ENCODE results near the gene SLC12A5.
A peak's percentile ranks its signal among the peaks of the same experiment; 100 is the strongest.

Gene SLC12A5

DNA sequence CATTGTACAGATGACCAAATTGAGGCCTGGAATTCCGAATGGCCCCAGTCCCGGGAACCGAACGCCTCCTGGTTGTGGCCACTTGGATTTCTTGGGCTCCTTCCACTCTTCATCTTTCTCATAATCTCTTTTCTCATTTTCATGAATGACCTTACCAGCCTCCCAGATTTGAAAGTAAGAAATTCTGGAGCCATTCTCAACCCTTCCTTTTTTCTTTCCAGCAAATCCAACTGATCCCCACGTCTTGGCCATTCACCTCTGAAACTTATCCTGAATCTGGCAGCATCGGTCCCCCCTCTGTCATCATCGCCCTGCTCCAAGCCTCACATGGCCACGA is 5.9 kb upstream of the SLC12A5 start:
- Mint-ChIP-seq H3K4me3 (peak overlapping the region; percentile 16), H3K27me3 (peaks cover 66% of the 10 kb centered on the region), H3K27ac (ENCODE audit: low read depth) (no peak overlapping the region), H3K36me3 (ENCODE audit: insufficient read depth) (peaks cover 4% of the 10 kb centered on the region), H3K9me3 (no peaks in the 10 kb centered on the region), H3K4me1 (peaks cover 13% of the 10 kb centered on the region)
- no peak for DNase-seq (ENCODE audit: low spot score in 2 of 2)
- ATAC-seq (replicated peaks; ENCODE audit: extremely low read depth, poor library complexity, severe bottlenecking): no peak

DNA sequence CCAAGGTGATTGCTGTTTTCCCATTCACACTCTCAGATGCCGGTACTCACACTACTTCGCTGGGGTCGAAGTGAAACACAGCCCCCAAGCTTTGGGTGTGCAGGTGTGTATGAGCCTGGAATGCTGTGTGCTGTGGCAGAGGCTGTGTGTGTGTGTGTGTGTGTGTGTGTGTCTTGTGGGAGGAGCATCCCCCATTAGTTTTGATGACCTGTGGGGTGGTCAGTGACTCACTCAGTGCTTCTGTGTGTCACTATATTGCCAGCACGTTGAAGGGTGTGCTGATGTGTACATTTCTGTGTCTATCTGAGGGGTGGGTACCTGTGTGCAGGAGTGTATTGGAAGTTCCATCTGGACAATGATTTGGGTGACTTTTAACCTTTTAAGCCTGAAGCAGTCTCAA is 5.0 kb upstream of the SLC12A5 start:
- H3K36me3 Mint-ChIP-seq (ENCODE audit: insufficient read depth): peaks cover 2% of the 10 kb centered on the region
- H3K4me1 Mint-ChIP-seq: peaks cover 13% of the 10 kb centered on the region
- H3K27me3 Mint-ChIP-seq: peaks cover 59% of the 10 kb centered on the region
- no peak overlapping the region for H3K27ac Mint-ChIP-seq (ENCODE audit: low read depth)
- no peak overlapping the region for H3K4me3 Mint-ChIP-seq
- ATAC-seq (replicated peaks; ENCODE audit: extremely low read depth, poor library complexity, severe bottlenecking) (no peak), DNase-seq (ENCODE audit: low spot score in 2 of 2) (no peak)
- H3K9me3 Mint-ChIP-seq: no peaks in the 10 kb centered on the region

DNA sequence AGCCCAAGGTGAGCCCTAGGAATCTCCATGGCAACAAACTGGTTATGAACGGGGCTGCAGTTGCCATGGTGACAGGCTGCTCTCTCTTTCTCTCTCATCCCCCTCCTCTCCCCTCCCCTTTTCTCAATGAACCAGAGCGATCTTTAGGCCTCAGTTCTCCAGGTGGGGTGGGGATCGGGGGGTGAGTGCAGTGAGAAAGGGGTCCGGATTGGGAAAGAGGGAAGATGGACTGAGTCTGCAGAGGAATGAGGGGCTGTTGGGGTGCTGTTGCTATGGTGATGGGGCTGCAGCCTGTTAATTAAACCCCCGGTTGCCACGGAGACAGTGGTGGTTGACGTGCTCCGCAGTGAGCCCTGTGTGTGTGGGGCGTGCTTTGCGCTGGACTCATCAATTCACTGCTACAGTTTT is 3.6 kb upstream of the SLC12A5 start:
- peaks cover 5% of the 10 kb centered on the region for H3K36me3 Mint-ChIP-seq (ENCODE audit: insufficient read depth)
- no peak overlapping the region for H3K27ac Mint-ChIP-seq (ENCODE audit: low read depth)
- DNase-seq (ENCODE audit: low spot score in 2 of 2): no peak
- ATAC-seq (replicated peaks; ENCODE audit: extremely low read depth, poor library complexity, severe bottlenecking): no peak
- H3K27me3 Mint-ChIP-seq: peaks cover 68% of the 10 kb centered on the region
- no peak overlapping the region for H3K4me3 Mint-ChIP-seq
- peaks cover 13% of the 10 kb centered on the region for H3K4me1 Mint-ChIP-seq
- no peaks in the 10 kb centered on the region for H3K9me3 Mint-ChIP-seq

DNA sequence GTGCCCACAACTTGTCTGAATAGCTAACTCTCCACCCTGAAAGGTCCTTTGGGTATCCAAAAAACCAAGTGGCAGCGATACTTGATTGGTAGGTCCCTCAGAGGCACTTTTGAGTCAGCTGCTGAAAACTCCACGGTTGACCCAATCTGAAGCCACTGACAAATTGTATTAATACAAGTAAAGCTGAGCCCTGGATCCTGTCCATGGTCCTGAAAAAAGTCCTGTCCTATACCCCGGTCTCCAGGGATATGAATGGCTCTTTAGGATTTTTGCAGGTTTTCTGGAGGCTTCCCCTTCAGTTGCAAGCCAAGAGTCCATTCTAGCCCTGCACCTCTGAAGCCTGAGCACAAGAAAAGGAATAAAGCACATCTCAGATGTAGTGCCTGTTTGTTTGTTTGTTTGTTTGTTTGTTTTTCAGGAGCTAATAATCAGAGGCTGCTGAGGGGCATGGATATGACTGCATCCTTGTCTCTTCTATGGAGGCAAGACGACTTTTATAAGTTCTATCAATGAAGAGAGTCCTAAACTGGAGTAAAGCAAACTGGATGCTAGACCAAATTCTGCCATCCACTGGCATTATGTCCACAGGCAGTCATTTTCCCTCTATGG is 1.7 kb upstream of the SLC12A5 start:
- ATAC-seq (replicated peaks; ENCODE audit: extremely low read depth, poor library complexity, severe bottlenecking): no peak
- peaks cover 68% of the 10 kb centered on the region for H3K27me3 Mint-ChIP-seq
- H3K27ac Mint-ChIP-seq (ENCODE audit: low read depth): no peak overlapping the region
- peaks cover 3% of the 10 kb centered on the region for H3K36me3 Mint-ChIP-seq (ENCODE audit: insufficient read depth)
- peaks cover 10% of the 10 kb centered on the region for H3K4me1 Mint-ChIP-seq
- H3K4me3 Mint-ChIP-seq: no peak overlapping the region
- H3K9me3 Mint-ChIP-seq: no peaks in the 10 kb centered on the region
- DNase-seq (ENCODE audit: low spot score in 2 of 2): no peak

DNA sequence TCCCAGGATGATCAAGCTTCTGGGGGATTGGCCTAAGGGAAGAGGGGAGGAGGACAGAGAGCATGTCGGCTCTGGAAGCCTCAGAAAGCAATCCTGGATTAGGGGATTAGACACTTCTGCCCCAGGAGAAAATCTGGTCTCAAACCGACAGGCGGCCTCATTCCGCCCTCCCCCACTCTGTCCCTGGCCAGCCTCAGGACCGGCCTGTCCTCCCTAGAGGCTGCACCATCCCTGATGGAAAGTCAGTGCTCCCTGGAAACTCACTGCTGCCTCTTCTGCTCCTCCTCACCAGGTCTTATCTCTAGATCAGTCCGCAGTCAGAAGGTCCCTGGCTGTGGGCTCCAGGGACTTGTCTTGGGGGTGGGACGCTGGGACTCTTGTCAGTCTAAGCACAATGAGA is 905 bp upstream of the SLC12A5 start:
- Mint-ChIP-seq H3K36me3 (ENCODE audit: insufficient read depth) (peaks cover 3% of the 10 kb centered on the region), H3K9me3 (no peaks in the 10 kb centered on the region), H3K27me3 (peaks cover 72% of the 10 kb centered on the region), H3K4me3 (no peak overlapping the region), H3K27ac (ENCODE audit: low read depth) (no peak overlapping the region), H3K4me1 (peaks cover 6% of the 10 kb centered on the region)
- DNase-seq (ENCODE audit: low spot score in 2 of 2) (no peak), ATAC-seq (replicated peaks; ENCODE audit: extremely low read depth, poor library complexity, severe bottlenecking) (no peak)

DNA sequence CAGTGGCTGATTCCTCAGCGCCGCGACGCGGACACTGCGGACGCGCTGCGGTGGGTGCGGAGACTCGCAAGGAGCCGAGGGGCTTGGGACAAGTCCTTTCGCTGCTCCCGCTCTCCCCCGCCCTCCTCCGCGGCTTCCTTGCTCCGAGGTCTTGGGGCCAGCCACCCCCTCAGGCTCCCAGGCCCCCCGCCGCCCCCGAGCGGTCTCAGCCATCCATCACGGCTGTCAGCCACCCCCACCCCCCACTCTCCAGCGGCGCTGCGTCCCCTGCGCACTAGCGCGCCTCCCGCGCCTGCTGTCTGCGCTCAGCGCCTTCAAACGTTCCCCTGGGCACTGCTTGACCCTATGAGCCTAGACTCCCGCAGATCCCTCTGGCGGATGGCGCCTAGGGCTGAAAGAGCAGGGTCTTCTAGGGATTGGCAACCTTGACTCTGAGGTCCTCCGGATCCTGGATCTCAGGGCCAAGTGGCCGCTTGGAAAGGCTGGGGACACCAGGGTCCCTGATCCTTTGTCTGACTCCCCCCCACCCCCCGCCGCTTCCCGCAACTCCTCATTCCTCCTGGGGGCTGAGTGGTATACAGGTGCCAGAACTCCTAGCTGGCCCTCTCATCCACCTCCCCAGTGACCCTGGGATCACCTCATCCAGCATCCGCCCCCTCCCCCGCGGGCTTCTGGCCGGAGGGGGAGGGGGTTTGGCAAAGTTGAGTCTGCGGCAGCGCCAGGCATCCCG is 1.4 kb downstream of the SLC12A5 start:
- Mint-ChIP-seq H3K36me3 (ENCODE audit: insufficient read depth) (peaks cover 5% of the 10 kb centered on the region), H3K27me3 (peaks cover 72% of the 10 kb centered on the region), H3K4me1 (no peaks in the 10 kb centered on the region), H3K4me3 (no peak overlapping the region), H3K27ac (ENCODE audit: low read depth) (no peak overlapping the region), H3K9me3 (no peaks in the 10 kb centered on the region)
- ATAC-seq (replicated peaks; ENCODE audit: extremely low read depth, poor library complexity, severe bottlenecking) (no peak), DNase-seq (ENCODE audit: low spot score in 2 of 2) (no peak)

DNA sequence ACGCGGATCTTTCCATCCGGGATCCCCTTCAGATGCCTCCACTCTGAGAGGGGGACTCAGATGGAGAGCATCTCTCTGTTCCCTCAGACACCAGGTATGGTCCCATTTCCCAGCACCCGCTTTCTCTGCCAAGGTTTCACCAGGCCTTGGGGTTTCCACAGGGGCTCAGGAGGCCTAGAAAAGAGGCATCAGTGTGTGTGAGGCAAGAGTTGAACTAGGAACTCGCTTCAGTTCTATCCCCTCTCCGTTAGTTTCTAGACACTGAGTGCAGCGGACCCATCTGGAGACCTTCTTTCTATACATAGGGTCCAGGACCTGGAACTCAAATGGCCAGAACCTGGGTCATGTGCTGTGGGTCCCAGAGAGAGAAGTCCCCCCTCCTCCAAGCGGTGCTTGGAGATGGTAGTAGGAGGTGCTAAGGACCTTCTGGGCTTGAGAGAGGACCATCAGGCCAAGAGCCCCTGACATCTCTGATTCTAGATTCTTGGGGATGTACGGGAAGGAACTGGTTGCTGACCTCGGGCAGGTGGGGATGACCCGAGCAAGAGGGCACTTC is 2.1 kb downstream of the SLC12A5 start:
- no peaks in the 10 kb centered on the region for H3K9me3 Mint-ChIP-seq
- H3K4me3 Mint-ChIP-seq: no peak overlapping the region
- H3K36me3 Mint-ChIP-seq (ENCODE audit: insufficient read depth): peaks cover 5% of the 10 kb centered on the region
- H3K27me3 Mint-ChIP-seq: peaks cover 69% of the 10 kb centered on the region
- no peaks in the 10 kb centered on the region for H3K4me1 Mint-ChIP-seq
- ATAC-seq (replicated peaks; ENCODE audit: extremely low read depth, poor library complexity, severe bottlenecking) (no peak), DNase-seq (ENCODE audit: low spot score in 2 of 2) (no peak)
- no peak overlapping the region for H3K27ac Mint-ChIP-seq (ENCODE audit: low read depth)

DNA sequence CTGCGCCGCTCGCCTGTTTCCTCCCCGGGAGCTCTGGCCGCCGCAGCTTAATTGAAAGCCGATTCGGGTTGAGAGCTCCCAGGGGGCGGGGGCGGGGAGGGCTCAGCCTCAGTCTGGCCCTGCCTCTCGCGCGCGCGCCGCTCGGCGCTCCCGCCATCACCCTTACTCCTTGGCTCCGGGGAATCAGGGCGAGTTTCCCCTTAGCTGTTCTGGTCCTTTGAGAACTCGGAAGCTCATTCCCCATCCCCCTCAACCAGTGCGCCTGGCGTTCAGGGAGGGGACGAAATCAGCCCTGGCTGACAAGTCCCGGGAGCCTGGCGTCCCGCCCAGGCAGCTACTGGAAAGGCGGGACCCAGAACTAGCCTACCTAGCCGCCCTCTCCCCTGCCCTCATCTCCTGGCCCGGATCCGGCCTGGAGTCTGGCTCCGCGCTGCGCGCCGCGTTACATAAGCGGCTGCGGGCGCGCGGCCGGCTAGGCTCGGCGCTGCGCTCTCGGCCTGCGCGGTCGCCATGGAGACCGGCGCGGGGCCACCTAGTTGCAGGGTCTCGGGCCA is 2.8 kb downstream of the SLC12A5 start:
- H3K9me3 Mint-ChIP-seq: no peaks in the 10 kb centered on the region
- peaks cover 62% of the 10 kb centered on the region for H3K27me3 Mint-ChIP-seq
- DNase-seq (ENCODE audit: low spot score in 2 of 2) (no peak), ATAC-seq (replicated peaks; ENCODE audit: extremely low read depth, poor library complexity, severe bottlenecking) (no peak)
- no peak overlapping the region for H3K4me3 Mint-ChIP-seq
- no peak overlapping the region for H3K27ac Mint-ChIP-seq (ENCODE audit: low read depth)
- no peaks in the 10 kb centered on the region for H3K4me1 Mint-ChIP-seq
- peaks cover 5% of the 10 kb centered on the region for H3K36me3 Mint-ChIP-seq (ENCODE audit: insufficient read depth)

DNA sequence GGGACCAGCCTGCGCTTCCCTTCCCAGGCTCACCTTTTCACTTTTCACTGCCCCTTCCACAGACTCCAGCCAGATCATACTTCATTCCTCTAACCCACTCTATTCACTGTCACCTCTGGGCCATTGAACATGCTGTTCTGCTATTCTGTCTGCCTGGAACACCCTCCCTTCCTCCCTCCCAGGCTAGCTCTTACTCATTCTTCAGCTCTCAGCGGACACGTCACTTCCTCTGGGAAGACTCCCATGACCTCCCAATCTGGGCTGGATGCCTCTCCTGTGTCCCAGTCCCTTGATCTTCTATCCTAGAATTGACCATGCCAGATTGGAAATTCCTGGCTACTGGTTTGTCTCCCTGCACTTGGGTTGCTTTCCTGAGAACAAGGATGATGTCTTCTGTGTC is 5.0 kb downstream of the SLC12A5 start:
- ATAC-seq (replicated peaks; ENCODE audit: extremely low read depth, poor library complexity, severe bottlenecking): no peak
- Mint-ChIP-seq H3K36me3 (ENCODE audit: insufficient read depth) (peaks cover 5% of the 10 kb centered on the region), H3K9me3 (no peaks in the 10 kb centered on the region), H3K27me3 (peaks cover 58% of the 10 kb centered on the region), H3K27ac (ENCODE audit: low read depth) (no peak overlapping the region), H3K4me1 (no peaks in the 10 kb centered on the region), H3K4me3 (no peak overlapping the region)
- DNase-seq (ENCODE audit: low spot score in 2 of 2): no peak

DNA sequence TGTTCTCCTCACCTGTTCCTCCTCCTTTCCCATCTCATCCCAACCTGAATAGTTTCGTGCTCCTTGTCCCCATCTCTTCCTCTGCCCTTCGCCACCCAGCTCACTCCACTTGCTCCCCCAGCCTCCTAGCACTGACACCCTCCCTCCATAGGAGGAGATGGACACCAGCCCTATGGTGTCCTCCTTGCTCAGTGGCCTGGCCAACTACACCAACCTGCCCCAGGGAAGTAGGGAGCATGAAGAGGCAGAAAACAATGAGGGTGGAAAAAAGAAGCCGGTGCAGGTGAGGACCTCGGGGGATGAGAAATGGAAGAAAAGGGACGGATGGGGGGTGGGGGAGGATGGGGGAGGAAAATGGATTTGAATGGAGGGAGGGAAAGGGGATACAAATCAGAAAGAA is 6.2 kb downstream of the SLC12A5 start:
- H3K9me3 Mint-ChIP-seq: no peaks in the 10 kb centered on the region
- H3K36me3 Mint-ChIP-seq (ENCODE audit: insufficient read depth): peaks cover 2% of the 10 kb centered on the region
- no peak for DNase-seq (ENCODE audit: low spot score in 2 of 2)
- no peak for ATAC-seq (replicated peaks; ENCODE audit: extremely low read depth, poor library complexity, severe bottlenecking)
- peaks cover 50% of the 10 kb centered on the region for H3K27me3 Mint-ChIP-seq
- no peaks in the 10 kb centered on the region for H3K4me1 Mint-ChIP-seq
- no peak overlapping the region for H3K4me3 Mint-ChIP-seq
- no peak overlapping the region for H3K27ac Mint-ChIP-seq (ENCODE audit: low read depth)

DNA sequence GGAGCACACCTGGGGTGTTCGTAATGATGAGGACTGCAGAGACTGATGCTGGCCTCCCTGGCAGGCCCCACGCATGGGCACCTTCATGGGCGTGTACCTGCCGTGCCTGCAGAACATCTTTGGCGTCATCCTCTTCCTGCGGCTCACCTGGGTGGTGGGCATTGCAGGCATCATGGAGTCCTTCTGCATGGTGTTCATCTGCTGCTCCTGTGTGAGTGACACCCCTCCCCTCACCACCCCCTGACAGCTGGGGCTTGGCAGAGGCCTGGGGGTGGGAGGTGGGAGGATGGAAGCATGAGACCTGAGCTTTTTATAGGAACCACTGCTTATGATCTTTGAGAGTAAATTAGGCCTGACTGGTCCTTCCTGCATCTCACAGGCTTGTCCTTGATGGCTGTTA is 6.7 kb downstream of the SLC12A5 start:
- peaks cover 50% of the 10 kb centered on the region for H3K27me3 Mint-ChIP-seq
- no peak overlapping the region for H3K4me3 Mint-ChIP-seq
- H3K27ac Mint-ChIP-seq (ENCODE audit: low read depth): no peak overlapping the region
- ATAC-seq (replicated peaks; ENCODE audit: extremely low read depth, poor library complexity, severe bottlenecking): no peak
- H3K36me3 Mint-ChIP-seq (ENCODE audit: insufficient read depth): peaks cover 2% of the 10 kb centered on the region
- no peaks in the 10 kb centered on the region for H3K4me1 Mint-ChIP-seq
- no peak for DNase-seq (ENCODE audit: low spot score in 2 of 2)
- no peaks in the 10 kb centered on the region for H3K9me3 Mint-ChIP-seq

DNA sequence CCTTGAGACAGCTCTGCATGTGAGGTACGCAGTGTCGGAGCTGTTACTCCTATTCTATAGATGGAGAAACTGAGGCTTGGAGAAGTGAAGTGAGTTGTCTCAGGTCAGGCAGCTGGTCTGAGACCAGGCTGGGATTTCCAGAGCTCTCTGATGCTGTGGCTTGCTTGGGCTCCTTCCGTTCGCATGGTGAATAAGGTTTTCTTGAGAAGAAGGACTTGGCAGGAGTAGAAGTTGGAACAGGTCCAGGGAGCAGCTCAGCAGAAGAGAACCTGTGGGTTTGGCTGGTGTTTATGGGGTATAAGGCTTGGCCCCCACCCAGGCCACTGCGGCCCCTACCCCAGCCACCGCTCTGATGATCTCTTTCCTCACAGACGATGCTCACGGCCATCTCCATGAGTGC is 7.4 kb downstream of the SLC12A5 start:
- Mint-ChIP-seq H3K27ac (ENCODE audit: low read depth) (no peak overlapping the region), H3K4me3 (no peak overlapping the region), H3K27me3 (peaks cover 50% of the 10 kb centered on the region), H3K4me1 (no peaks in the 10 kb centered on the region), H3K36me3 (ENCODE audit: insufficient read depth) (peaks cover 2% of the 10 kb centered on the region), H3K9me3 (no peaks in the 10 kb centered on the region)
- DNase-seq (ENCODE audit: low spot score in 2 of 2): no peak
- ATAC-seq (replicated peaks; ENCODE audit: extremely low read depth, poor library complexity, severe bottlenecking): no peak

DNA sequence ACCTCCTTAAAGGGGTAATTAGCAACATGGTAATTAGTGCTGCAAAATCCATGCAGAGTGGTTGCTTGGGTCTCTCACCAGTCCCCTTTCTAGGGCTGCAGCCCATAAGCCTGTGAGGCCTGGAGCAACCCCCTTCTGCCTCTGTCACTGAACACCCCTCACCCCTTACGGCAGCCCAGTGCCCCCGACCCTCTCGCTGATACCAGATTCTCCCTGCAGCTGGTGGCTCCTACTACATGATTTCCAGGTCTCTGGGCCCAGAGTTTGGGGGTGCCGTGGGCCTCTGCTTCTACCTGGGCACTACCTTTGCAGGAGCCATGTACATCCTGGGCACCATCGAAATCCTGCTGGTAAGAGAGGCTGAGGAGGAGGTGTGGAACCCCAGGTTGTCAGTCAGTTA is 8.0 kb downstream of the SLC12A5 start:
- ATAC-seq (replicated peaks; ENCODE audit: extremely low read depth, poor library complexity, severe bottlenecking) (no peak), DNase-seq (ENCODE audit: low spot score in 2 of 2) (no peak)
- Mint-ChIP-seq H3K9me3 (no peaks in the 10 kb centered on the region), H3K4me1 (no peaks in the 10 kb centered on the region), H3K36me3 (ENCODE audit: insufficient read depth) (peaks cover 2% of the 10 kb centered on the region), H3K4me3 (no peak overlapping the region), H3K27ac (ENCODE audit: low read depth) (no peak overlapping the region), H3K27me3 (peaks cover 56% of the 10 kb centered on the region)
